GM18520 (cell line): ENCODE results near the gene SLC49A3.
"Not testable (repeated sequence)": the region's sequence is repeated elsewhere in the genome, so short reads cannot be mapped to it uniquely, and the experiment has no call there.

Experiments used
- ATAC-seq: cut with Tn5 transposase; IDR thresholded peaks from one replicate; pipeline ENCODE4 v1.9.1; 2021; ENCODE audit not compliant: unreplicated experiment

SLC49A3 gene

DNA sequence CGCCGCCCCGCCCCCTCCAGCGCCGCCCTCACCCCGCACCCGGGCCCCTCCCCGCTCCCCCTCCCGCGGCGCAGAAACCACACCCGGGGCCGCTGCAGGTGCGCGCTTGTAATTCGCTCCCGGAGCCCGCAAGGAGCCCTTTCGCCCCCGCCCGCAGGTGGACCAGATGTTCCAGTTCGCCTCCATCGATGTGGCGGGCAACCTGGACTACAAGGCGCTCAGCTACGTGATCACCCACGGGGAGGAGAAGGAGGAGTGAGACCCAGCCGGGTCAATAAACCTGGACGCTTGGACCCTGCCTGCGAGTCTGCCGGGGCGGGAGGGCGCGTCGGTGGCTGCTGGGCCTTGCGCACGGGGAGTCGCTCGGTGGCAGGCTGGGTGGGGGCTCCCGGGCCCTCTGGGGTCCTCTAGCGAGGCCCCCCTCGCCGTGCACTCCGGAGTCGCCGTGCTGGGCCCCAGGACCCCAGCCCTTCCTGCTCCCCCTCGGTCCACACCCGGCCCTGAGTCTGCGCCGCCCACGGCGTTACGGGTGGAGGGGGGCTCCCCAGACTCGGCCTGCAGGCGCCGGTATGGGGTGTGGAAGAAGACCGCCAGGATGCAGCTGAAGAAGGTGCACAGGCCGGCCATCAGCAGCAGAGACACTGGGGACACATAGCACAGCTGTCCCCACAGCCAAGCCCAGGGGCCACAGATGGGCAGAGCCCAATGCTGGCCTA, 7.1 kb downstream of the SLC49A3 start:
- ATAC-seq = no peak

- no peak for ATAC-seq
Observed at GRCh38 chr4:680928-681645, 7.9 kb downstream of the SLC49A3 start.

DNA sequence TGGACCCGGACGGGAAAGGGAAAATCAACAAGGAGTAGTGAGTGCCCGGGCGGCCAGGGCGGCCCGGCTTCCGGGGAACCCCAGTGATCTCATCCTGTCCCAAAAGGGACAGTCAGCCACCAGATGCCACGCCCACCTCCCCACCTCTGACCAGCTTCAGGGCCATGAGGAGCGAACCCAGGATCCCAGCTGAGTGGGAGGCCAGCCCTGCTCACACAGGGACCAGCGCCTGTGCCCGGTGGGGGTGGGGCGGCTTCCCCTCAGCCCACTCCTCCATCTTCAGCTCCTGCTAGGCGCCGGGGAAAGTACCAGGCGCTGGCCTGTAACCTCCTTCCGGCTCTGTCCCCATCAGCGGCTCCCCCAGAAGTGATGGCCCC, 8.4 kb downstream of the SLC49A3 start:
- peak; percentile 36 for ATAC-seq

DNA sequence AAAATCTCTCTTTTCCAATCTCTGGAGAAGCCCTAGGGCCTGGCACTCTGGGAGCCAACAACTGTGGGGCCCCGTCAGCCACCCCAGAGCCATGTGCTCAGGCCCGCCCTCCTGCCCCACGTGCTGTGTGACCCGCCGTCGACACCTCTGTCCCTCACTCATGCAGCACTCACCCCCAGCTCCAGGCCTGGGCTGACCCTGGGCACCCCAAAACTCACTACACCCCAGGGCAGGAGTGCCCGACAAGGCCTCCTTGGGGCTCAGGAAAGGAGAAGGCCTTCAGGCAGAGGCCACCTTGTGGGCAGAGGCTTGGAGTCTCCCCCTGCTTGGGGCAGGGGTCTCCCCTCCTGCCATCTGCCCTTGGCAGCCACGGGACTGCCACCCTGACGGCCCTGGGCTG, 8.9 kb downstream of the SLC49A3 start:
- ATAC-seq = no peak

DNA sequence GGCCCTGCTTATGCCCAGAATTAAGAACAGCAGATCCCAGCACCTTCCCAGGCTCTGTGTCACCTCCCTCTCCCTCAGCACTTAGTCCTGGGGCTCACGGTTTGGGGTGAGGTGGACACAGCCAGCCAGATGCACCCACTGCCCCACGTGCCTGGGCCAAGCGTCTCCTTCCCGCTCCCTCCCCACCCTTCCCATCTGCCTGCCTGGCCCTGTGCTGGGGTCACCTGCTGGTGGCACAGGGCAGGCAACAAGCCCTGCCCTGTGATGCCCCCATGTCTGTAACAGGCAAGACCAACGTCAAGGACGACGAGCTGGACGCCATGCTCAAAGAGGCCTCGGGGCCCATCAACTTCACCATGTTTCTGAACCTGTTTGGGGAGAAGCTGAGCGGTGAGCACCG, 9.3 kb downstream of the SLC49A3 start:
- ATAC-seq = no peak

- ATAC-seq = no peak
Observed at GRCh38 chr4:679104-679481, 9.9 kb downstream of the SLC49A3 start.

DNA sequence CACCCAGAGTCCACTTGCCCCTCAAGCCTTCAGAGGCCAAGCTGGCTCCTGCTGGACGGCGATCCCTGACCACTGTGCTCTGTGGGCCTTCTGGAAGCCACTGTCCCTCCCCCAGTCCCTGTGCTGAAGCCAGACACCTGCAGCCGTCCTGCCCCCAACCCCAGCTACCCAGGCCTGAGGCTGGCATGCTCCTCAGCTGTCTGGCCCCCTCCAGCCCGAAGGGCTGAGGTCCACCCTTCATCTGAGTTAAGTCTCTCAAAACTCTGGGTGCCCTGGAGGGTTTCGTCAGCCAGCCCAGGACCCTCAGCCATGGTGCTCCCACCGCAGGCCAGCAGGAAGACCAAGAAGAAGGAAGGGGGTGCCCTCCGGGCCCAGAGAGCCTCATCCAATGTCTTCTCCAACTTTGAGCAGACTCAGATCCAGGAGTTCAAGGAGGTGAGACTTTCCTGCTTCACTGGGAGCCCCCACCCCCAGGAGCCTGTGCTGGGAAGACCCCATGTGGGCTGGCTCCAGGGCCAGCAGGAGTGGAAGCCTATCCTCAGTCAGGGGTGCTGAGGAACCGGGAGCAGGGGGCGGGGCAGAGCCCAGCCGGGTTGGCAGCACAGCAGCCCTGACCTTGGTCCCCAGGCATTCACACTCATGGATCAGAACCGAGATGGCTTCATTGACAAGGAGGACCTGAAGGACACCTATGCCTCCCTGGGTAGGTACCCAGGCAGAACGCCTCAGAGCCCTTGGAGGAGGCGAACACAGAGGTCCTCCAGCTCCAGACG, 10.4 kb downstream of the SLC49A3 start:
- ATAC-seq = no peak

GRCh38 chr4:677431-678293, 11.3 kb downstream of the SLC49A3 start:
- no peak for ATAC-seq

DNA sequence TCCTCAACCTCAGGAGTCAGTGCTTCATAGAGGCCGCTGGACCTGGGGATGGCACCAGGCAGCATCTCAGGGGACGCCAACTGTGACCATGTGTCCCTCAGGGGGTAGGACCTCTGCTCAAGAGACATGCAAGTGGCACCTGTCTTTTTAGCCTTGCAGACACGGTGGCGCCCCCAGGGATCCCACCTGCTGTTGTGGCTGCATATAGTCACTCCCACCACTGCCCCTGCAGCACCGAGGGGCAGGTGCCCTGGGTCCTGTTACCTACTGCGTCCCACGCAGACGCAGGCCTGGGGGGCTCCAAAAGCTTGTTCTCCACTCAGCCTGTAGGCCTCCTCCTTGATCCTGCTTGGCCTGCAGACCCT, 12.1 kb downstream of the SLC49A3 start:
- no peak for ATAC-seq

- ATAC-seq = no peak
Observed at GRCh38 chr4:675980-676870, 12.7 kb downstream of the SLC49A3 start.

GRCh38 chr4:675036-675882, 13.7 kb downstream of the SLC49A3 start:
- no peak for ATAC-seq

- ATAC-seq = peak; percentile 85
Observed at GRCh38 chr4:674172-675035, 14.5 kb downstream of the SLC49A3 start, which contains the start of the genes ATP5ME and MYL5. Gene ATP5ME, minus strand, starts transcription at chr4:674276. Its CDS starts 29 bp downstream, at chr4:674247. Gene MYL5, plus strand, starts transcription at chr4:674542. Its CDS starts 3,485 bp downstream, at chr4:678027.

DNA sequence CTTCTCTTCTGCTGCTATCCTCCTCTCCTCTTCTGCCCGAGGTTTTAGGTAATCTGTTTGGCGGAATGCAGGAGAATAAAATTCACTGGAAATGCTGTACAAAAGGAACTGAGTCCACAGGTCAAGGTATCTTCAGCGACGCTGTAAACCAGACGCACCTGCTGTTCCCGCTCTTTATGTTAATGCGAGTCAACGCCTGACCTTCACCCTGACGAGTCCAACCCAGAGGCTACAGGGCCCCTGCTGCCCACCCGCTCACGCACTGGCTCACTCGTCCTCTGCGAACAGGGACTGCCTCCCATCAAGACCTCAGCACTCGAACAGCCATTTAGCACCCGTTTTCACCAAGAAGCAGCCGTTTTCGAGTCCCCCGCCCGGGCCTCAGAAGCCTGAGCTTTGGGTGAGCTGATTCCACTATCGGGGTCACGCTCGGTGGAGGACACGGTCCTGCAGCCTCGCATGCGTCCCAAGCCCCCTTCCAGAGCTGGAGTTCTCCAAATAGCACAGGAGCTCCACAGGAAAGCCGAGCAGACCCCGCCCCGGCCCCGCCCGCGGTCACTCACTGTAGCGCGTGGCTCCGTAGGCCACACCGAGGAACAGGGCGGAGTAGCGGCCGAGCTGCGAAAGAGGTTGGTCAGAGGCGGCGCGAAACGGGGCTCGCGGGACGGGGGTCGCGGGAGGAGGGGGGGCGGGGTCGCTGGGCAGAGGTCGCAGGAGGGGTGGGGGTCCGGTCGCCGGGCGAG, 15.4 kb downstream of the SLC49A3 start:
- ATAC-seq = no peak

GRCh38 chr4:671769-672168, 17.2 kb downstream of the SLC49A3 start:
- no peak for ATAC-seq

- ATAC-seq = not testable (repeated sequence)
Observed at GRCh38 chr4:669806-670559, 19.0 kb downstream of the SLC49A3 start.

DNA sequence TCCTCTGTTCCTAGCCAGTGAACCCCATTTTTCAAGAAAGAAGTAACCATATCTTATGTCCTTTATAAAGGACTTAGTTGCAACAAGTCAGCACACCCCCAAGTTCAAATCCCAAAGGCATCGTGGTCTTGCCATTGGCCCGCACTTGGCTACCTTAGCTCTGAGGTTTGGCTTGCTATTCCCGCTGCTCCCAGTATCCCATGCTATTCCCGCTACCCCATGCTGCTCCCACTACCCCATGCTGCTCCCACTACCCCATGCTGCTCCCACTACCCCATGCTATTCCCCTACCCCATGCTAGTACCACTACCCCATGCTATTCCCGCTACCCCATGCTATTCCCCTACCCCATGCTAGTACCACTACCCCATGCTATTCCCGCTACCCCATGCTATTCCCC, 20.7 kb downstream of the SLC49A3 start:
- ATAC-seq = not testable (repeated sequence)

GRCh38 chr4:667545-667925, 21.4 kb downstream of the SLC49A3 start:
- no peak for ATAC-seq
